CD4-positive, alpha-beta T cell treated with Interleukin-4 for 4 hours (primary cell): ENCODE measurements around the gene DOCK4.

Experiments used
- DNase-seq: peaks from one replicate; pipeline ENCODE4 v3.0.0-alpha.2; 2020

Gene DOCK4

DNA sequence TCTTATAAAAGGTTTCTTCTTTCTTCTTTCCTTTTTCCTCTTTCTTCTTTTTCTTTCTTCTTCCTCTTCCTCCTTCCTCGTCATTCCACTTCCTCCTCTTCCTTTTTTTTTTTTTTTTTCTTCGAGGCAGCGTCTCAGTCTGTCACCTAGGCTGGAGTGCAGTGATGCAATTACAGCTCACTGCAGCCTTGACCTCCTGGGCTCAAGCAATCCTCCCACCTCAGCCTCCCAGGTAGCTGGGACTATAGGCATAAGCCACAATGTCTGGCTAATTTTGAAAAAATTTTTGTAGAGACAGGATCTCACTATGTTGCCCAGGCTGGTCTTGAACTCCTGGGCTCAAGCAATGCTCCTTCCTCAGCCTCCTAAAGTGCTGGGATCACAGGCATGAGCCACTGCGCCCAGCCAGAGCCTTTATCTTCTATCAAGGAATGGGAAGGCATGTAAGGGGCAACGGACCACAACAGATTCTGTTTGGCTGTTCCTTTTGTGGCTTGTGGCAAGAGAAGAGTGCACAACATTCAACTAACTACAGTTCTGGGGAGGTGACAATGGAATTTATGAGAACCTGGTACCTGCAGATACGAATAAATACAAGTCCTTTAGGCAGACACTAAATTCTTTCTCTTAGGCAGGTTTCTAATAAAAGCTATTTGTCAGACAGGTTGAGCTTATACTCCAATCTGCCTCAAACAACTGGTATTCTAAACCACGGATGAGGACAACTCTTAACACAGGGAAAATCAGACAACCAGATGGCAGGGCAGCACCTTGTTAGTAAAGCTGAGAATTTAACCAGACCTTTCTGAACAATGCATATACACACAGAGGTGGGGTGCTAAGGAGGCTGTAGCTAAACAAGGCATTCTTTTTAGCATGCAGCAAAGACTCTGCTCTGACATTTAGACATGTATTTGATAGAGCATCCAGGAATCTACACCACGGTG, 100.3 kb downstream of the DOCK4 start:
- no peak for DNase-seq

- no peak for DNase-seq
Measured at GRCh38 chr7:112104120-112104519, 102.1 kb downstream of the DOCK4 start.

DNA sequence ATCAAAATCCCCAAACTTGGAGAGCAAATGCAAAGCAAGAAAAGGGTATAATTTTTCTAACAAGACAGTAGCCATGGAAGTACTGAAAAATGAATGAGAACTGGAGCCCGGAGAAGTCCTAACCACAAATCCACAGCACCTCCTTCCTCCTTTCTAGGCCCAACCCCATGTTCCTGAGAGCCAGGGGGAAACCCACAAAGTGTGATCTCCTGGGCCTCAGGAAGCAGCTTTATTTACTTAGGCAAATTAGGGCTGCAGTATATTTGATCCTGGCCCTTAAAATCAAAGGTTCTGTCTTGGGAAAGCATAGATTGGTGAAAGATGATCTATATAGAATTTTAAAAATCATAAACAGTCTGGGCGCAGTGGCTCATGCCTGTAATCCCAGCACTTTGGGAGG, 103.0 kb downstream of the DOCK4 start:
- DNase-seq, result no peak

DNA sequence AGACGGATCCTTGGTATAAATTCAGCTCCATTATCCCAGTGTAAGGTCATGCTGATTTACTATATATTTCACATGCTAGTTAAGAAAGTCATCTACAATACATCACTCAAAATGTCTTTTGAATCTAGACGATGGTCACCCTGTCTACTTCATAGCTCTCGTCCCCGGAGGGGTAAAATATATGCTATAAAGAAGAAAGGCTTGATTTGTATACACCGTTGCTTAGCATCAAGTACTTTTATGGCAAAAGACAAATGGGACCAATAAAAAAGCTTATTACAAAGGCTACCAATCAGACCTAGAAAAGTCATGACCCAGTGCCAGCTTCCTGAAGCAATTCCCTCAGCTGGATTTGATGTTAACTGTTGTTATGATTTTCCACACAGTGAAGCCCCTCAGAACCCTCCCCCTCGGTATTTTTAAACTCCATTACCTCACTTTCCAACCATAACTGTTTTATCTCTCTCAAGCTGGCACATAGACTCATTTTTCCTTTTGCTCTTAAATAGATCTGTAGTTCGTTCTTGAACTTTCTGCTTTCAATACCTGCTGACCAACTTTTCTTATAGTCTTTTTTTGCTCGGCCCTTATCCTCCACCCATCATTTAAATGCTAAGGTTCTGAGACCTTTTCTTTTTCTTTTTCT, 104.9 kb downstream of the DOCK4 start:
- DNase-seq, result no peak

DNA sequence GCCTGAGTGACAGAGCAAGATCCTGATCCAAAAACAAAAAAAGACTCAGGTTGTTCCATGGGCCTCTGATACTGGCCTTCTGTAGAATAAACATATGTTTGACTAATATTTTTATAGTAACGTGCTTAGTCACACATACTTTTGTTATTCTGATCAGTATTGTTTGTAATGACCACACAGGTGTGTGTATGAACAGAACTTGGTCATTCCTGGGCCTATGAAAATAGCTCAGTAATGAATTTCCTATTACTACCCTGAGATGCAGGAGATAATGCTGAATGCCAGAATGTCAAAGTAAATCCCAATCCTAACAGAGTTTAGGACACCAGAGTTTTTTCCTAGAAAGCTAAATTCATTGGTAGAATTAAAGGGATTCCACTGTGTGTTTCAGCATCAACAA, 108.7 kb downstream of the DOCK4 start:
- DNase-seq, result no peak

GRCh38 chr7:112093409-112093808, 112.8 kb downstream of the DOCK4 start:
- no peak for DNase-seq

GRCh38 chr7:112092709-112093395, 113.3 kb downstream of the DOCK4 start:
- no peak for DNase-seq

- no peak for DNase-seq
Measured at GRCh38 chr7:112092306-112092705, 113.9 kb downstream of the DOCK4 start.

DNA sequence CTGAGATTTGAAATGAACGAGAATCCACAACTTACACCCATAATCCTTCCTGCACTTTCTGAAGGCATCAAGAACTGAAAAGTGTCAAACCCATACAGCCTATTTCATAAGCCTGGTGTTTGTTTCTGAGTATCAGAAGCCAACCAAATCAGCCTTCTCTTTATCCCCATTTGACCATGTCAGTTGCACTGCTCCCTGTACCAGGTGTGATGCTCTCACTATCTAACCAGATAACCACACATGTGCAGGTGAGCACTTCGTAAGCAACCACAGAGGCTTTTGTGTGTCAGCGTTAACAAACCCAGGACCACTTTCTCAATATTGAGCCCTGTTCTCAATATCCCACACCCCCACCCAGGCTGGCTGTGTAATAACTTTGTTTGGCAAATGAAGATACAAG, 114.4 kb downstream of the DOCK4 start:
- DNase-seq, result no peak

GRCh38 chr7:112089551-112089950, 116.6 kb downstream of the DOCK4 start:
- DNase-seq, result no peak

- no peak for DNase-seq
Measured at GRCh38 chr7:112088484-112089016, 117.6 kb downstream of the DOCK4 start.

GRCh38 chr7:112086496-112087254, 119.5 kb downstream of the DOCK4 start:
- DNase-seq, result no peak

DNA sequence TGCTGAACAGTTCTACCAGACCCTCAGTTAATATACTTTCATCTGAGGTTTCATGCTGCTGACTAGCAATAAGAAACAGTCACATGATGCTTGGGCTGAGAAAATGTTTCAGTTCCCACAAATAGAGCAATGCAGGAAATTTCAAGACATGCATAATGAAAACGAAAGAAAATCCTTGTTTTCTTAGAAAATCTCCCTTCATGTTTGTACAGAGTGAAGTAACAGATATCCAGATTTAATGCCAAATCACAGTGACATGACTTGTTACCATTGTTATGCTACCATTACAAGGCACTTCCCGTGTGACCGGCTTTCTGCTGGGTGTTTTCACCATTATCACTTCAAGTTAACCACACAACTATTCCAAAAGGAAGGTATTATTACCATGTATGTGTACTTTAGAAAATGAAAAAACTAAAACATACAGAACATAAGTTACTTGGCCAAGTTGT, 121.7 kb downstream of the DOCK4 start:
- DNase-seq, result no peak

GRCh38 chr7:112083776-112084355, 122.3 kb downstream of the DOCK4 start:
- DNase-seq, result no peak

GRCh38 chr7:112082306-112082705, 123.9 kb downstream of the DOCK4 start:
- DNase-seq, result no peak

DNA sequence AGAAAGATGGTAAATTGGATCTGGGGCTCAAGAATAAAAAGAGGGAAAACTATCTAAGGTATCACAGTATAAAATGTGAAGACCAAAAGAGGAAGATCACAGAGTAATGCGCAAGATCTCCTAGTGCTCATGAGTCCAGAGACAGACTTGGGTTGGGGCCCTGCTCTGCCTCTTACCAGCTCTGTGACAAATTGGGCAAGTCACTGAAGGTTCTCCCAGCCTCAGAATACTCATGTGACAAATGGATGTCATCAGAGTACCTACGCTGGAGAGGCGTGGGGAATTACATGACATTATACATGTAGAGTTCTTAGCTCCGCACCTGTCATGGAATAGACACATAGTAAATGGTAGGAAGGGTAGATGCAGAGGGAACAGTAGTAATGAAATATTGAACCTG, 124.4 kb downstream of the DOCK4 start:
- DNase-seq, result no peak

- no peak for DNase-seq
Measured at GRCh38 chr7:112080978-112081377, 125.2 kb downstream of the DOCK4 start.

GRCh38 chr7:112080441-112080840, 125.8 kb downstream of the DOCK4 start:
- DNase-seq, result no peak

- DNase-seq, result no peak
Measured at GRCh38 chr7:112079673-112080072, 126.5 kb downstream of the DOCK4 start.

DNA sequence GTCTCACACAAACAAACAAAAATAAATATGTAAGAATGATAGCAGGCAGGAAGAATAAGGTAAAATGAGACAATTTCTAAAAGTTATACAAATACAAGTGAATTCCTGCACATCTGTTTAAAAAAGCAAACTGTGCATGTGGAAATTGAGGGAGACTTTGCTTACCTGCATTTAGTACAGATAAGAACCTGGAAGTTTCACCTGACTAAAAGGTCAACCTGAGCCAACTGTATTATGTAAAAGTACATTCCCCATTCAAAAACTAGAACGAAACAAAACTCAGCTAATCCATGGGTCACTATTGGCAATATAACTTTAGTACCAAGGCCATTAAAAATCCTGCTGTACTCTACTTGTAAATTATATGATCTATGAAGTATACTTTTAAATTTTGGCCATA, 127.1 kb downstream of the DOCK4 start:
- no peak for DNase-seq

DNA sequence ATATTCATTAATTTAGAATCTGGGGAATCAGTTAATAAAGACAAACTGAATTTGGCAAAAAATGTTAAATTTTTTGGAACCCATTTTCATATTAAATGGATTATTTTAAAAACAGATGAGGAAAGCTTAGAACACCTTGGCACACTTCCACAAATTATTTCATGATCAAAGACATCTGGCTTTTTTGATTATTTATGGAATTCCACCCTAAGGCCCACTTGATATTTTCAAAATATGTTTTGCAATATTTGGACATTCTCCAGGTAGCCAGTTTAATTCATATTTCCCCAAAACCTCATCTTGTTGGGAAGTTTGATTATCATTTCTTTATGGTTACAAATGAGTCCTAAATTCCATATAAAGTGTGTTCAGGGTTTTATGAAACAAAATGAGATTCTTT, 129.9 kb downstream of the DOCK4 start:
- DNase-seq, result no peak

DNA sequence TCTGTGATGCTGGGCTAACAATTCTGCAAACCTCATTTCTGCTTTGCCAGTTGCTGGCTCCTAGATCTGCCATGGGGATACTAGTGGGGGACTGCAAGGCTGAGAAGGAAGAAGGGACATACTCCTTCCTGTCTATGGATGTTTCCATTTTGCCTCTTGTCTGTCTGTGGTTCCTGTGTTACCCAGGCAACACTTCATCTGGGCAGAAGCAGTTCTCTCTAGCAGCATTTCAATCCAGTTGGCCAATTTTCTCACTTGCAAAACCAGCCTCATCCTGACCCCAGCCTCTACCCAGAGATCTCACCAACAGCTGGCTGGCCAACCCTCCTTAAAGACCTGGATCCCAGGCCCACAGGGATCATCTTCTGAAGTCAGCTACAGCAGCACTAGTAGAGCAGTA, 131.7 kb downstream of the DOCK4 start:
- no peak for DNase-seq
